GM18951 (cell line): ENCODE measurements around the gene AGBL4.

ENCODE experiments used
- POLR2A ChIP-seq: IDR thresholded peaks from 4 replicates; pipeline ENCODE4 v1.6.1; 2011; ENCODE audit warnings: mild to moderate bottlenecking; ENCODE audit not compliant: insufficient read length, insufficient read depth; ENCODE audit errors: extremely low read depth
- in situ Hi-C: fragments of 300-500 bp; cut with MboI; formaldehyde crosslinking; loops from one replicate; pipeline ENCODE4 v1.12.0; 2022; ENCODE audit warnings: low sequenced_read_pairs, mixed read lengths, inconsistent platforms; ENCODE audit not compliant: unreplicated experiment

The AGBL4 gene

DNA sequence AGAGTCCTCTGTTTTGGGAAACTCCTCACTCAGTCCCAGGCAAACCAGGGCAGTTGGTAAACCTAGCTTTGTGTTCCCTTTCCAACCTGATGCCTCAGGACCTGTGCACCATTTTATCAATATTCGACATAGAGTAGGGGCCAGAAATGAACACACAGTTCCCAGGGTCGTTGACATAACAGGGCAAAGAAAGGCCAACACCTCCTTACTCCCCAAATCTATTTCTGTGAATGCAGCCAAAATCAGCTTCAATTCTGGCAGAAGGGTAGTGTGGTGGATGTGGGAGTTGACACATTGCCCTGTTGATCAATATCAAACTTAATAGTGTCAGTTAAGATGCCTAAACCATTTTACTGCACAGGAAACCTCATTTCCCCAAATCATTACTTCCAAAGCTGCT, 1447.2 kb downstream of the AGBL4 start:
- TF ChIP-seq POLR2A, result no peak
- in situ Hi-C loops, result loop anchor here (10.0 kb wide), 2 partner anchors 108 to 248 kb away; no protein-coding TSS in a partner anchor

DNA sequence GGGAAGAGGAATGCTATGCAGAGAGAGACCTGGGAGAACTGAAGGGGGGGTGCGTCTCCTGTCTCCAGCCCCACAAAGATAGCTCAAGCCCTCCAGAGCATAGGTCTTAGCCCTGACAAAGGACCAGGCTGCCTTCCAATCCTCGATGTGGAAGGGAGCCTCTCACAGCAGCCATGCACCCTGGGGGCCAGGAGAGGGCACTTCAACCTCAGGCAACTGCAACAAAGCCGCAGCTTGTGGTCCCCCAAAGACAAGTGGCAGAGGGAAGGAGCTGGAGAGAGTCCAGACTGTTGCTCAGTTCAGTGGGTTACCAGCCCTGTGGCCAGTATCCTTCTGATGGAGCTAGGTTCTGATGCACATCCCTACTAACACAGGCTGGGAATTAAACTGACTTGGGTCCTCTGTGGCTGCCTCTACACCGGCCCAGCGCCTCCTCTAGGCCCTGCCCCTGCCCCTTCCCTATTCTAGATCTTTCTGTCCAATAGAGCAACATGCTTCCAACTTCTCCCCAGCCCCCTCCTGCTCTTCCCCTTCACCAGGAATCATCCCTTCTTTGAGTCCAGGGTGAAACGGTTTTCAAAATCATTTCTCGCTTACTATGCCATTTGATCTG, 1451.0 kb downstream of the AGBL4 start:
- in situ Hi-C loops, result loop anchor here (10.0 kb wide), 2 partner anchors 112 to 252 kb away; no protein-coding TSS in a partner anchor
- TF ChIP-seq POLR2A, result no peak

DNA sequence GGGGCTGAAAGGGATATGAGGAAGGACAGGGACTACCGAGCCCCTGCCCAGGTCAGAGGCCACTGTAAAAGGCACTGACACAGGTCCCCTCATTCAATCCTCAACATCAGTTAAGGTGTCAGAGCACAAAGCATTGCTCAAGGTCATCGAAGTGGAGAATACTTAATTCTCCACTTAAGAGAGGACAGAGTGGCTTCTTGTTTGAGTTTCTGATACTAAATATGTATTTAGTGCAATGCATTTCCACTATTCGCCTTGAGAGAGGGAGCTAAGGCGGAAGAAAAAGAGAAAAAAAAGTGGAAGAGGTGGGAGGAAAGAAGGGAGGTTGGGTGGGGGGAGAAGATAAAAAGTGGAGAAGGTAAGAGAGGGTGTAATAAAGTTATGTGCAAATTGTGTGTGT, 1451.6 kb downstream of the AGBL4 start:
- in situ Hi-C loops, result loop anchor here (10.0 kb wide), 2 partner anchors 113 to 253 kb away; no protein-coding TSS in a partner anchor
- no peak for TF ChIP-seq POLR2A

GRCh38 chr1:48571303-48571987, 1452.3 kb downstream of the AGBL4 start:
- in situ Hi-C loops, result loop anchor here (10.0 kb wide), 2 partner anchors 113 to 253 kb away; no protein-coding TSS in a partner anchor
- no peak for TF ChIP-seq POLR2A

- in situ Hi-C loops, result loop anchor here (10.0 kb wide), 2 partner anchors 114 to 254 kb away; no protein-coding TSS in a partner anchor
- no peak for TF ChIP-seq POLR2A
Observed at GRCh38 chr1:48570568-48570967, 1453.2 kb downstream of the AGBL4 start.

DNA sequence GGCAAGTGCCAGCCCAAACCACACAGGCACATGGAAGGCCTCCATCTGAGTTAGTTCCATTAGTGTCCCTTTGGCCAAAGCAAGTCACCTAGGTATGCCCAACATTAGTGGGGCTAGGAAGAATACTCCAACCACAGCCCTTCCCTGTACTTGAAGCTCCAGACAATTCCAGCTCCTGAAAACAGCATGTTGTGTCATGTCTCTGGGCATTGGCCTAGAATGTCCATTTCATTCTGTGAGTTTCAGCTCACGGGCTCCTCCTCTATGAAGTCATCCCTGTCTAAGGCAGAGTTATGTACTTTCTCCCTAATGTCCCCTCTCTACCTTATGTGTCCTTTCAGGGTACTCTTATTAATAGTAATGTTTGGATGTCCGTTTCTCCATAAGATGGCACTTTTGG, 1455.3 kb downstream of the AGBL4 start:
- in situ Hi-C loops, result no loop called here
- no peak for TF ChIP-seq POLR2A

DNA sequence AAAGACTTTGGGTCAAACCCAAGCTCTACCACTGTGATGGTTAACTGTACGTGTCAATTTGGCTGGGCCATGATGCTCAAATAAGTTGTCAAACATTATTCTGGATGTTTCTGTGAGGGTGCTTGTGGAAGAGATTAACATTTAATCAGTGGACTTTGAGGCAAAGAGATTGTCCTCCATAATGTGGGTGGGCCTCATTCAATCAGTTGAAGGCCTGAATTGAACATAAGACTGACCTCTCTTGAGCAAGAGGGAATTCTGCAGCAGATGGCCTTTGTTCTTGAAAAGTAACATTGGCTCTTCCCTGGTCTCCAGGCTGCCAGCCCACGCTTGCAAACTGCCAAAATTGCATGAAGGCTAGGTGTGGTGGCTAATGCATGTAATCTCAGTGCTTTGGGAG, 1457.3 kb downstream of the AGBL4 start:
- no peak for TF ChIP-seq POLR2A
- in situ Hi-C loops, result no loop called here

GRCh38 chr1:48563021-48563420, 1460.7 kb downstream of the AGBL4 start:
- in situ Hi-C loops, result no loop called here
- TF ChIP-seq POLR2A, result no peak

DNA sequence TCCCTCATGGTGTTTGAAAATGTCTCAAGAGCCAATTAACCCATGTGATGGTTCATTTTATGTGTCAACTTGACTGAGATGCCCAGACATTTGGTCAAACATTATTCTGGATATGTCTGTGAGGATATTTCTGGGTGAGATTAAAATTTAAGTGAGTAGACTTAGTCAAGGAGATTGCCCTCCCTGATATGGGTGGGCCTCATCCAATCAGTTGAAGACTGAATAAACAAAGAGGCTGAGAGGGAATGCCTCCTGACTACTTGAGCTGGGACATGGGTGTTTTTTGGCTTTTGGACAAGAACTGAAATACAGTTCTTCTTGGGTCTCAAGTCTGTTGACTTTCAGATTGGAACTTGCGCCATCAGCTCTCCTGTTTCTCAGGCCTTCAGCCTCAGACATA, 1462.3 kb downstream of the AGBL4 start:
- in situ Hi-C loops, result no loop called here
- TF ChIP-seq POLR2A, result no peak

GRCh38 chr1:48560577-48560976, 1463.2 kb downstream of the AGBL4 start:
- TF ChIP-seq POLR2A, result no peak
- in situ Hi-C loops, result no loop called here

DNA sequence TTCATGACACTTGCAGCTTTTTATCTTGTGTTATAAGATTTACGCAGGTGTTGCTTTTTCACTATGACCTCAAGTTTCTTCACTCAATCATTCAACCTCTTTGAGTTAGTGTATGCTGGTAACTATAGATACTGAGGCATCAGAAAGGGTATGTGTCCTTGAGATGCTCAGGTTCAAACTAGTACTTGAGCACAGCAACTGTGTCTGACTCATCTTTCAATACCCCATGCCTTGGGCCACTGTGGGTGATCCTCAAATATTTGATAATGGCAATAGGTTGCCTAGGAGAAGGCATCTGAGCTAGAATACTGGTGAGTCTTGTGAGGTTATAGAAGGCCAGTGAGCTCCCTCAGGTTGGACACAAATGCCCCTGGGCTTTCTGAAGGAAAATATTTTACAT, 1463.6 kb downstream of the AGBL4 start:
- in situ Hi-C loops, result no loop called here
- no peak for TF ChIP-seq POLR2A

- in situ Hi-C loops, result no loop called here
- TF ChIP-seq POLR2A, result no peak
Observed at GRCh38 chr1:48558366-48558765, 1465.4 kb downstream of the AGBL4 start.

GRCh38 chr1:48556186-48556850, 1467.4 kb downstream of the AGBL4 start:
- in situ Hi-C loops, result no loop called here
- TF ChIP-seq POLR2A, result no peak

DNA sequence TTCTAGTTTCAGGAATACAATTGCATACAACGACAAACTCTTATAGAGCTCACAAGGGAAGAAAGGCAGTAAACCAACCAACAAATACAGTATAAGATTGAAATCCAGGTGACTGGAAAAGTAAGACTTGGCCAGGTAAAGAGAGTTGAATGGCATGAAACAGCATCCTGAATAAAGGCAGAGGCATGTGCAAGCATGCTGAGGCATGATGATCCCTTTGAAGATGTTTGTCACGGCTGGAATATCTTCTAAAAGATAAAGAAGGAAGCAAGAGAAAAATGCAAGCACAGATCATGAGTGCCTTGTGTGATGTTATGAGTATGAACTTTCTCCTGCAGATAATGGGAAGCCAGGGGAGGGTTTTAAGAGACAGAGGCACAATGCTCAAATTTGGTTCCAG, 1468.5 kb downstream of the AGBL4 start:
- TF ChIP-seq POLR2A, result no peak
- in situ Hi-C loops, result no loop called here
